HUES64 (cell line): ENCODE results near the gene SMIM31.

ENCODE experiments used
- H3K27ac ChIP-seq: 2 replicates; pipeline ENCODE4 v1.7.0; 2013; ENCODE audit warnings: low read depth, low read length, inconsistent platforms
- H3K27me3 ChIP-seq: 2 replicates; pipeline ENCODE4 v1.6.1; 2013; ENCODE audit warnings: mild to moderate bottlenecking, low read length; ENCODE audit not compliant: insufficient read depth
- H3K36me3 ChIP-seq: 2 replicates; pipeline ENCODE4 v1.6.1; 2013; ENCODE audit warnings: mild to moderate bottlenecking, low read length; ENCODE audit not compliant: insufficient read depth
- H3K4me1 ChIP-seq: 2 replicates; pipeline ENCODE4 v1.6.1; 2013; ENCODE audit warnings: mild to moderate bottlenecking, low read length, moderate library complexity; ENCODE audit not compliant: insufficient read depth
- H3K4me3 ChIP-seq: 2 replicates; pipeline ENCODE4 v1.5.1; 2013; ENCODE audit warnings: mild to moderate bottlenecking, low read length, moderate library complexity
- H3K9ac ChIP-seq: 2 replicates; pipeline ENCODE4 v1.6.1; 2013; ENCODE audit warnings: mild to moderate bottlenecking, low read depth, low read length
- H3K9me3 ChIP-seq: 2 replicates; pipeline ENCODE4 v1.6.1; 2013; ENCODE audit warnings: low read depth, low read length; ENCODE audit not compliant: insufficient read depth
- WGBS: fragments of 150-250, 120-280 bp; methylation state at CpG from one replicate; pipeline ENCODE4 v1.1.7; 2013; ENCODE audit warnings: missing lambda C conversion rate; 5-methylcytosine and 5-hydroxymethylcytosine counted together

SMIM31 gene

GRCh38 chr4:164783976-164784375 lies 30.0 kb downstream of the SMIM31 start:
- Histone ChIP-seq H3K9me3 (no peaks in the 10 kb centered on the region), H3K36me3 (no peaks in the 10 kb centered on the region), H3K4me1 (peaks cover 11% of the 10 kb centered on the region; the same call in 1 of the 2 replicates), H3K4me3 (no peak overlapping the region), H3K9ac (no peak overlapping the region), H3K27ac (no peak overlapping the region), H3K27me3 (no peaks in the 10 kb centered on the region)
- 79% methylated on average over 6 of the region's 6 CpGs for WGBS

GRCh38 chr4:164789047-164789446 lies 35.1 kb downstream of the SMIM31 start:
- Histone ChIP-seq H3K27ac (peak overlapping the region; percentile 24; the same call in 1 of the 2 replicates), H3K9me3 (peaks cover 2% of the 10 kb centered on the region; the same call in 1 of the 2 replicates), H3K36me3 (no peaks in the 10 kb centered on the region), H3K4me1 (peaks cover 15% of the 10 kb centered on the region), H3K27me3 (no peaks in the 10 kb centered on the region), H3K9ac (no peak overlapping the region), H3K4me3 (no peak overlapping the region)
- 51% methylated on average over 1 of the region's 1 CpG for WGBS

GRCh38 chr4:164790249-164790648 lies 36.3 kb downstream of the SMIM31 start:
- H3K27me3 ChIP-seq: no peaks in the 10 kb centered on the region
- H3K36me3 ChIP-seq: no peaks in the 10 kb centered on the region
- no peak overlapping the region for H3K9ac ChIP-seq
- no peak overlapping the region for H3K27ac ChIP-seq
- no peak overlapping the region for H3K4me3 ChIP-seq
- peaks cover 2% of the 10 kb centered on the region; the same call in 1 of the 2 replicates for H3K9me3 ChIP-seq
- peaks cover 12% of the 10 kb centered on the region for H3K4me1 ChIP-seq

GRCh38 chr4:164799410-164799809 lies 45.5 kb downstream of the SMIM31 start:
- WGBS: 11% methylated on average over 2 of the region's 2 CpGs
- peak overlapping the region; percentile 15; the same call in 1 of the 2 replicates for H3K9ac ChIP-seq

GRCh38 chr4:164800786-164801185 lies 46.9 kb downstream of the SMIM31 start:
- Histone ChIP-seq H3K36me3 (no peaks in the 10 kb centered on the region), H3K4me3 (no peak overlapping the region), H3K4me1 (peaks cover 34% of the 10 kb centered on the region), H3K27me3 (no peaks in the 10 kb centered on the region), H3K9me3 (no peaks in the 10 kb centered on the region), H3K27ac (peak overlapping the region; percentile 87; the same call in 1 of the 2 replicates), H3K9ac (no peak overlapping the region)
- WGBS: 96% methylated on average over 4 of the region's 4 CpGs

More at GRCh38 chr4:164799410-164799809, 45.5 kb downstream of the SMIM31 start:
- Histone ChIP-seq H3K4me3 (peak overlapping the region; percentile 25; the same call in 1 of the 2 replicates), H3K9me3 (no peaks in the 10 kb centered on the region), H3K4me1 (peaks cover 29% of the 10 kb centered on the region), H3K36me3 (no peaks in the 10 kb centered on the region), H3K27me3 (no peaks in the 10 kb centered on the region), H3K27ac (peak overlapping the region; percentile 97)

- H3K27ac ChIP-seq: no peak overlapping the region
- H3K36me3 ChIP-seq: no peaks in the 10 kb centered on the region
- H3K27me3 ChIP-seq: no peaks in the 10 kb centered on the region
- 92% methylated on average over 3 of the region's 3 CpGs for WGBS
- no peaks in the 10 kb centered on the region for H3K9me3 ChIP-seq
- H3K4me3 ChIP-seq: no peak overlapping the region
- peaks cover 37% of the 10 kb centered on the region for H3K4me1 ChIP-seq
- no peak overlapping the region for H3K9ac ChIP-seq
These were observed 48.5 kb downstream of the SMIM31 start for GRCh38 chr4:164802301-164802901.

- H3K27me3 ChIP-seq: no peaks in the 10 kb centered on the region
- H3K36me3 ChIP-seq: no peaks in the 10 kb centered on the region
- H3K9me3 ChIP-seq: no peaks in the 10 kb centered on the region
- H3K4me3 ChIP-seq: no peak overlapping the region
- 96% methylated on average over 8 of the region's 8 CpGs for WGBS
- H3K27ac ChIP-seq: no peak overlapping the region
- H3K4me1 ChIP-seq: peaks cover 41% of the 10 kb centered on the region
- H3K9ac ChIP-seq: no peak overlapping the region
These were observed 49.8 kb downstream of the SMIM31 start for GRCh38 chr4:164803702-164804101.

- peak overlapping the region; percentile 63; the same call in 1 of the 2 replicates for H3K27ac ChIP-seq
- WGBS: 57% methylated on average over 10 of the region's 12 CpGs
These were observed 53.7 kb downstream of the SMIM31 start for GRCh38 chr4:164807611-164808010.

GRCh38 chr4:164813554-164813953 lies 59.6 kb downstream of the SMIM31 start:
- 77% methylated on average over 2 of the region's 2 CpGs for WGBS
- Histone ChIP-seq H3K4me3 (no peak overlapping the region), H3K9me3 (no peaks in the 10 kb centered on the region), H3K36me3 (no peaks in the 10 kb centered on the region), H3K9ac (no peak overlapping the region), H3K4me1 (peaks cover 24% of the 10 kb centered on the region), H3K27me3 (no peaks in the 10 kb centered on the region), H3K27ac (peak overlapping the region; percentile 36; the same call in 1 of the 2 replicates)

More at GRCh38 chr4:164807611-164808010, 53.7 kb downstream of the SMIM31 start:
- H3K4me3 ChIP-seq: no peak overlapping the region
- H3K9ac ChIP-seq: peak overlapping the region; percentile 17; the same call in 1 of the 2 replicates
- H3K36me3 ChIP-seq: no peaks in the 10 kb centered on the region
- peaks cover 19% of the 10 kb centered on the region for H3K4me1 ChIP-seq
- H3K9me3 ChIP-seq: no peaks in the 10 kb centered on the region
- no peaks in the 10 kb centered on the region for H3K27me3 ChIP-seq

- H3K27ac ChIP-seq: peak overlapping the region; percentile 45
- no peaks in the 10 kb centered on the region for H3K27me3 ChIP-seq
- no peaks in the 10 kb centered on the region for H3K36me3 ChIP-seq
- H3K9ac ChIP-seq: no peak overlapping the region
- H3K4me1 ChIP-seq: peaks cover 38% of the 10 kb centered on the region
- no peaks in the 10 kb centered on the region for H3K9me3 ChIP-seq
- WGBS: 73% methylated on average over 1 of the region's 1 CpG
- H3K4me3 ChIP-seq: no peak overlapping the region
These were observed 61.8 kb downstream of the SMIM31 start for GRCh38 chr4:164815711-164816110.

GRCh38 chr4:164819366-164819765 lies 65.4 kb downstream of the SMIM31 start:
- Histone ChIP-seq H3K36me3 (no peaks in the 10 kb centered on the region), H3K27ac (no peak overlapping the region), H3K4me3 (no peak overlapping the region), H3K9me3 (no peaks in the 10 kb centered on the region), H3K9ac (no peak overlapping the region), H3K27me3 (no peaks in the 10 kb centered on the region), H3K4me1 (peaks cover 40% of the 10 kb centered on the region)
- no CpG with 5 or more reads among the region's 1 CpG for WGBS
